WERI-Rb-1 (cell line): ENCODE measurements around the gene ODR4.
"Not testable (repeated sequence)": the region's sequence is repeated elsewhere in the genome, so short reads cannot be mapped to it uniquely, and the experiment has no call there.

ENCODE experiments used
- DNase-seq: peaks from one replicate; pipeline ENCODE4 v3.0.0-alpha.2; 2020
- H3K27ac ChIP-seq: fragments of 250-450 bp; sonication (Bioruptor Pico); 2 replicates; pipeline ENCODE4 v1.5.1; 2020; ENCODE audit warnings: mild to moderate bottlenecking, moderate library complexity
- H3K27me3 ChIP-seq: fragments of 250-450 bp; sonication (Bioruptor Pico); 2 replicates; pipeline ENCODE4 v1.5.1; 2021; ENCODE audit warnings: mild to moderate bottlenecking, low read depth, moderate library complexity; ENCODE audit not compliant: insufficient read depth, severe bottlenecking
- H3K36me3 ChIP-seq: fragments of 250-450 bp; sonication (Bioruptor Pico); 2 replicates; pipeline ENCODE4 v1.5.1; 2020; ENCODE audit warnings: mild to moderate bottlenecking, moderate library complexity
- H3K4me3 ChIP-seq: 2 replicates; pipeline ENCODE4 v1.5.1; 2011; ENCODE audit warnings: low read depth, mild to moderate bottlenecking, control low read depth, low read length
- H3K9me3 ChIP-seq: fragments of 250-450 bp; sonication (Bioruptor Pico); 2 replicates; pipeline ENCODE4 v1.5.1; 2021; ENCODE audit warnings: mild to moderate bottlenecking, moderate library complexity; ENCODE audit not compliant: severe bottlenecking
- TF ChIP-seq, protein P1 (sequence below): IDR thresholded peaks from 2 replicates; pipeline ENCODE4 v1.5.1; 2011; ENCODE audit warnings: low read depth, mild to moderate bottlenecking, control low read depth, inconsistent platforms, low read length

ODR4 gene

DNA sequence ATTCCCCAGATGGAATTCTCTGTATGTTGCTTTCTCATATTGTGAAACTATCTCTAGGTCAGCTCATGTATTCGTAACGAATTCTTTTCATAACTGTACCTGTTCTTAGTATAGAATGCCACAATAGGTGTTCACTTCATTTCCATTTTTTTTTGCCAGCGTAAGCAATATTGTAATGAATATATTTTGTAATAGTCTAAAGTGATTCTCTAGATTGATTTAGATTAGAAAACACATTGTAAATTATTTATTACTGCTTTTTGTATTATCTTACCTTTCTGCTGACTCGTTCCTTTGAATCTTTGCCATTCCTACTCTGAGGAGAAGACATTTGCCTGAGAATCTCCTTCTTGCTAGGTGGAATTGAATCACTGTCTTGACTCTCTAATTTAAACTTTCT, 70.5 kb downstream of the ODR4 start:
- Histone ChIP-seq H3K27me3 (no peaks in the 10 kb centered on the region), H3K9me3 (no peaks in the 10 kb centered on the region), H3K27ac (no peak overlapping the region), H3K36me3 (no peaks in the 10 kb centered on the region), H3K4me3 (no peak overlapping the region)
- DNase-seq = no peak
- TF ChIP-seq, protein P1, sequence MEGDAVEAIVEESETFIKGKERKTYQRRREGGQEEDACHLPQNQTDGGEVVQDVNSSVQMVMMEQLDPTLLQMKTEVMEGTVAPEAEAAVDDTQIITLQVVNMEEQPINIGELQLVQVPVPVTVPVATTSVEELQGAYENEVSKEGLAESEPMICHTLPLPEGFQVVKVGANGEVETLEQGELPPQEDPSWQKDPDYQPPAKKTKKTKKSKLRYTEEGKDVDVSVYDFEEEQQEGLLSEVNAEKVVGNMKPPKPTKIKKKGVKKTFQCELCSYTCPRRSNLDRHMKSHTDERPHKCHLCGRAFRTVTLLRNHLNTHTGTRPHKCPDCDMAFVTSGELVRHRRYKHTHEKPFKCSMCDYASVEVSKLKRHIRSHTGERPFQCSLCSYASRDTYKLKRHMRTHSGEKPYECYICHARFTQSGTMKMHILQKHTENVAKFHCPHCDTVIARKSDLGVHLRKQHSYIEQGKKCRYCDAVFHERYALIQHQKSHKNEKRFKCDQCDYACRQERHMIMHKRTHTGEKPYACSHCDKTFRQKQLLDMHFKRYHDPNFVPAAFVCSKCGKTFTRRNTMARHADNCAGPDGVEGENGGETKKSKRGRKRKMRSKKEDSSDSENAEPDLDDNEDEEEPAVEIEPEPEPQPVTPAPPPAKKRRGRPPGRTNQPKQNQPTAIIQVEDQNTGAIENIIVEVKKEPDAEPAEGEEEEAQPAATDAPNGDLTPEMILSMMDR = no peak

GRCh38 chr1:186454981-186455380, 79.3 kb downstream of the ODR4 start:
- H3K36me3 ChIP-seq = no peaks in the 10 kb centered on the region
- no peaks in the 10 kb centered on the region for H3K9me3 ChIP-seq
- no peaks in the 10 kb centered on the region for H3K27me3 ChIP-seq
- TF ChIP-seq, protein P1 = no peak
- DNase-seq = peak; percentile 52
- H3K4me3 ChIP-seq = no peak overlapping the region
- H3K27ac ChIP-seq = peak overlapping the region; percentile 68

DNA sequence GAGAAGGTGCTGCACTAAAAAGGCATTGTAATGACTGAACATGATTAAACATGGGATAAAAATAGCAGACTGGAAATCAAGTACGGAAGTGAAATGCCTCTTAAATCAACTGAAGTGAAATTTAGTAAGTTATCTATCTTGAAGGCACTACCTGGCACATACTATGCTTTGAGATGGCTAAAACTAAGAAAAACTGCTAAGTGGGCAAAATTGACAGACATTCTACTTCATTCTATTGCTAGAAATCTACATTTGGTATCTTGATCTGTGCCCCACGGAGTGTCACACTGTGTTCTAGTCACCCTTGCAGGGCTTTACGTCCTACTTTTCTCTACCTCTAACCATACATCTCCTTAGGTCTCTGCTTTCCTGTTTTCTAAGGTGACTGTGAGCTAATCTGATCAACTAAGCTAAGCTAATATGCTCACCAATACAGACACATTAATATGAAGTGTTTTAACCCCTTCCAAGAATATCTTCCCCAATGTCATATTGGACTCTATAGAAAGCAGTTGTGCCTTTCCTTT, 81.2 kb downstream of the ODR4 start:
- TF ChIP-seq, protein P1 = no peak

GRCh38 chr1:186459161-186459560, 83.5 kb downstream of the ODR4 start:
- not testable (repeated sequence) for H3K9me3 ChIP-seq, H3K36me3 ChIP-seq, H3K27me3 ChIP-seq
- peak overlapping the region; percentile 43 for H3K4me3 ChIP-seq
- peak overlapping the region; percentile 78 for H3K27ac ChIP-seq
- DNase-seq = peak; percentile 46

More for the DNA sequence above, 81.2 kb downstream of the ODR4 start:
- H3K27me3 ChIP-seq = no peaks in the 10 kb centered on the region
- no peaks in the 10 kb centered on the region for H3K36me3 ChIP-seq
- peak overlapping the region; percentile 20 for H3K4me3 ChIP-seq
- no peaks in the 10 kb centered on the region for H3K9me3 ChIP-seq
- peak overlapping the region; percentile 64 for H3K27ac ChIP-seq
- peak; percentile 30 for DNase-seq

- H3K4me3 ChIP-seq = peak within 1 kb of the TSS; percentile 39
- TF ChIP-seq, protein P1 = no peak
- H3K27me3 ChIP-seq = no peaks in the 10 kb centered on the region
These were observed 85.4 kb downstream of the ODR4 start, which contains the start of gene PDC for GRCh38 chr1:186461014-186461413. Gene PDC, minus strand, starts transcription at chr1:186461114. Its CDS starts 11,655 bp downstream, at chr1:186449459.

DNA sequence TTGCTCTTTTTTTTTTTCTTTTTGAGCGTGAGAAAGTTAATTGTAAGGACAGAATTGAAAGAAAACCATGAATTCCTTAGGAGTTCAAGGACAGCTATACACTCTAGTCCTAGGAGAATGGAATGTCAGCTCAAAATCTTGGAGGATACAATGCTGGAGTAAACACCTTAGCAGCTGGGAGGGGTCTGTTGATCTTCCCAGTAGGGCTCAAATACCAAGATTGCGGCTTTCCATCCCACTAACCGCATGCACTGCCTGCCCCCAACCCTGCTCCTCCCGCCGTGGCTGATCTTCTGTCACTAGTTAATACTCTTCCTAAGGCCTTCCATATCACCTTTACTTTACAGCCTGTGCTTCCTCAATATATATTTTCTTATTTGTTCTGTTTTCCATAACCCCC, 87.9 kb downstream of the ODR4 start:
- TF ChIP-seq, protein P1 = no peak
- Histone ChIP-seq H3K27ac (peak overlapping the region; percentile 48; the same call in 1 of the 2 replicates), H3K36me3 (no peaks in the 10 kb centered on the region), H3K9me3 (no peaks in the 10 kb centered on the region), H3K4me3 (no peak overlapping the region), H3K27me3 (no peaks in the 10 kb centered on the region)
- peak; percentile 48 for DNase-seq

More at GRCh38 chr1:186461014-186461413, 85.4 kb downstream of the ODR4 start, which contains the start of gene PDC:
- no peak for DNase-seq
- peak within 1 kb of the TSS; percentile 68 for H3K27ac ChIP-seq
- no peaks in the 10 kb centered on the region for H3K36me3 ChIP-seq
- no peaks in the 10 kb centered on the region for H3K9me3 ChIP-seq
